HUDEP-2 (cell line): ENCODE data around the gene DCST2.

Source experiments
- DNase-seq, 76 experiments: peaks; one replicate each; lab custom pipeline; 2025; ENCODE audit not compliant: unreplicated experiment in 76 of 76; lab: John Stamatoyannopoulos, UW

The DCST2 gene

GRCh38 chr1:155070158-155070621 is 36.6 kb upstream of the DCST2 start:
- DNase-seq = peak in 3 of 76 experiments; percentile 37 to 54 (median 51)

GRCh38 chr1:155069551-155070157 is 36.1 kb upstream of the DCST2 start:
- DNase-seq = peak in 16 of 76 experiments; percentile 8 to 54 (median 28)

GRCh38 chr1:155068599-155068998 is 35.0 kb upstream of the DCST2 start:
- DNase-seq = no peak

- no peak for DNase-seq
These were observed 33.2 kb upstream of the DCST2 start for GRCh38 chr1:155066777-155067176.

- DNase-seq = no peak
These were observed 31.4 kb upstream of the DCST2 start for GRCh38 chr1:155064832-155065429.

GRCh38 chr1:155064111-155064831 is 30.7 kb upstream of the DCST2 start:
- peak in 1 of 76 experiments; percentile 9 for DNase-seq

- DNase-seq = peak in 68 of 76 experiments; percentile 12 to 78 (median 62)
These were observed 30.0 kb upstream of the DCST2 start, which contains the start of gene EFNA4 for GRCh38 chr1:155063550-155064110. TSS of gene EFNA4 (plus strand) at chr1:155063740. CDS start at chr1:155063824, 84 bp downstream.

GRCh38 chr1:155062702-155063411 is 29.3 kb upstream of the DCST2 start:
- peak in 55 of 76 experiments; percentile 4 to 70 (median 45) for DNase-seq

- DNase-seq = no peak
These were observed 28.6 kb upstream of the DCST2 start for GRCh38 chr1:155062151-155062686.

GRCh38 chr1:155061381-155062150 is 28.0 kb upstream of the DCST2 start:
- DNase-seq = peak in 74 of 76 experiments; percentile 21 to 95 (median 82)

- DNase-seq = no peak
These were observed 27.2 kb upstream of the DCST2 start for GRCh38 chr1:155060736-155061135.

- DNase-seq = no peak
These were observed 24.2 kb upstream of the DCST2 start for GRCh38 chr1:155057788-155058211.

GRCh38 chr1:155057104-155057503 is 23.5 kb upstream of the DCST2 start:
- DNase-seq = no peak

GRCh38 chr1:155053531-155054105 is 20.0 kb upstream of the DCST2 start:
- no peak for DNase-seq

- peak in 30 of 76 experiments; percentile 6 to 40 (median 21) for DNase-seq
These were observed 19.1 kb upstream of the DCST2 start for GRCh38 chr1:155052439-155053395.

GRCh38 chr1:155051777-155052398 is 18.3 kb upstream of the DCST2 start:
- peak in 64 of 76 experiments; percentile 12 to 77 (median 47) for DNase-seq

- no peak for DNase-seq
These were observed 17.8 kb upstream of the DCST2 start for GRCh38 chr1:155051342-155051776.
